Fibroblast of skin of scalp (primary cell): ENCODE results near the gene OSBPL5.

Experiments
- DNase-seq: peaks from one replicate; pipeline ENCODE4 v3.0.0-alpha.2; 2013

The OSBPL5 gene

GRCh38 chr11:3197878-3198528 lies 32.9 kb upstream of the OSBPL5 start:
- DNase-seq = no peak

GRCh38 chr11:3197044-3197695 lies 32.1 kb upstream of the OSBPL5 start:
- no peak for DNase-seq

GRCh38 chr11:3196161-3197043 lies 31.3 kb upstream of the OSBPL5 start:
- DNase-seq = no peak

- peak; percentile 14 for DNase-seq
Measured at GRCh38 chr11:3195251-3196160, 30.4 kb upstream of the OSBPL5 start.

GRCh38 chr11:3194016-3194816 lies 29.1 kb upstream of the OSBPL5 start:
- no peak for DNase-seq

- DNase-seq = no peak
Measured at GRCh38 chr11:3193373-3194015, 28.4 kb upstream of the OSBPL5 start.

GRCh38 chr11:3192511-3193372 lies 27.6 kb upstream of the OSBPL5 start:
- no peak for DNase-seq

GRCh38 chr11:3191586-3192324 lies 26.6 kb upstream of the OSBPL5 start:
- DNase-seq = no peak

GRCh38 chr11:3190600-3190999 lies 25.5 kb upstream of the OSBPL5 start:
- no peak for DNase-seq

- no peak for DNase-seq
Measured at GRCh38 chr11:3189886-3190583, 24.9 kb upstream of the OSBPL5 start.

GRCh38 chr11:3189196-3189843 lies 24.2 kb upstream of the OSBPL5 start:
- DNase-seq = no peak

- no peak for DNase-seq
Measured at GRCh38 chr11:3188496-3189195, 23.5 kb upstream of the OSBPL5 start.

GRCh38 chr11:3186166-3186953 lies 21.2 kb upstream of the OSBPL5 start:
- no peak for DNase-seq

- DNase-seq = no peak
Measured at GRCh38 chr11:3184732-3185347, 19.7 kb upstream of the OSBPL5 start.

- no peak for DNase-seq
Measured at GRCh38 chr11:3183523-3183922, 18.4 kb upstream of the OSBPL5 start.

GRCh38 chr11:3182462-3182852 lies 17.3 kb upstream of the OSBPL5 start:
- no peak for DNase-seq
